GM19099 (cell line): ENCODE data around the gene DYNLT1.

Experiments
- POLR2A ChIP-seq: IDR thresholded peaks from 3 replicates; pipeline ENCODE4 v1.6.1; 2011; ENCODE audit warnings: low read depth; ENCODE audit not compliant: insufficient read length; ENCODE audit errors: extremely low read depth

DYNLT1 gene

DNA sequence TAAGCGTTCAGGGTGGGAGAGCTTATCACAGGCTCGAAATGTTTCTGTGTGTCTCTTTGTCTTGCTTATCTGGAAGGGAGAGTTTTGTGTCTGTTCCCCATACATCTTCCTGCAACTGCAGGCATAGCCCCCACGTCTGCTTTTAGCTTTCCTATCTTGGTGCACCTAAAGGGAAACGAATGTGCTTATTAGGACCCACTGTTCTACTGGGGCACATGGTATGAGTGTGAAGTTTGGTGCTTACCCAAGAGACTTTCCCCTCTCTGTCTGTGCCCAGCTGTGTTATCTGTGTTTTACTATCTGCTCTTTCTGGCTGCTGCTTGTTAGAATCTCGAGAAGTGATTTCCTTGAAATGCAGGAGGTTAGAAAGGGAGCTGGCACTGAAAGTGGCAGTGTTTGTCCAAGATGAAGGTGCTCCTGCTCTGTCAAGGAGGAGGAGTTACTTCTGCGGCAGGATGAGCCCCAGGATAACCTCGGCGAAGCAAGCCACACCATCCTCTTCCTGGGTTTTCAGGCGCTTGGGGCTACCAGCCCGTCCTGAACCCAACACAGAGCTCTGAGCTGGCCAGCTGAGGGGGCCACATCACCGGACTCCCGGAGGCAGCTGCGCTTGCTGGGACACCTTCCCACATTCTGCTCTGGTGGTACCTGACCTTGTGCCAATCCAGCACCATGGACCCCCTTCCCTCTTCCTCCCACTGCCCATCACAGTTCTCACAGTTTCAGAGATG lies 23.4 kb downstream of the DYNLT1 start:
- TF ChIP-seq POLR2A = no peak

DNA sequence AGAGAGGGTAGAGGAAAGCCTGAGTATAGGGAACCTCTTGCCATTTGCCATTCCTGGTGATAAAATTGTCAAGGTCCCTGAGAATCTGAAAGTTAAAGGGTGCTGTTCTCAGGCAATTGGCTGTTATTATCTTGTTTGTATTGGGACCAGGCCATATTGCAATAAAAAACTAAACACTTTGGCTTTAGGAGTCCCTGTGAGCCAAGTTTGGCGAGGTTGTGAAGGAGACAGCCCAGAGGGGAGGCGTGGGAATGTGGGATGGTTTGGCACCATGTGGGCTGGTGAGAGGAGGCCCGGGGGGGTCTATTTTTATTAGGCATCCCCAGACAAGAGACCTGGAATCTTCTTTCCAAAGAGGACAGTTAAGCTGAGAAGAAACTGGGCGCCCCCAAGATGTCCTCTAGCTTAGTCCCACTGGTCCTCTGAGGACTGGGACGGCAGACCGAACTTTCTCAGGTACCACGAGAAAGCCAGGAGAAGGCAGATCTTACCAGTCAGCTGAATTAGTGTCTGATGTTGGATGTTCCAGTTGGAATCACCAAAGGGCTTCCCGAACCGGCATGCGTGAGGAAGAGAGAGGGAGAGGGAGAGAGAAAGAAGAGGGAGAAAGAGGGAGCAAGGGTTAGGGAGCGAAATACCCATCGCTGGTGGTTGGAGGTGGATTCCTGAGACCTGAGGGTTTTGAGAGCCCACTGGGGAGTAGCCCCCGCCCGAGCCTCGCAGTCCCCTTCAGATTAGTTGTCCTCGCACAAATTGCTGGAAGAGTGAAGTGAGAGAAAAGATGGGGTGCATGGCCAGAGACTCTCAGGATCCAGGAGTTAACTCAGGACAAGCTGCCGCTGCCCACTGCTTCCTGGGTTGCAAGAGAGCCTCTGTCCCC lies 24.4 kb downstream of the DYNLT1 start:
- TF ChIP-seq POLR2A = no peak

DNA sequence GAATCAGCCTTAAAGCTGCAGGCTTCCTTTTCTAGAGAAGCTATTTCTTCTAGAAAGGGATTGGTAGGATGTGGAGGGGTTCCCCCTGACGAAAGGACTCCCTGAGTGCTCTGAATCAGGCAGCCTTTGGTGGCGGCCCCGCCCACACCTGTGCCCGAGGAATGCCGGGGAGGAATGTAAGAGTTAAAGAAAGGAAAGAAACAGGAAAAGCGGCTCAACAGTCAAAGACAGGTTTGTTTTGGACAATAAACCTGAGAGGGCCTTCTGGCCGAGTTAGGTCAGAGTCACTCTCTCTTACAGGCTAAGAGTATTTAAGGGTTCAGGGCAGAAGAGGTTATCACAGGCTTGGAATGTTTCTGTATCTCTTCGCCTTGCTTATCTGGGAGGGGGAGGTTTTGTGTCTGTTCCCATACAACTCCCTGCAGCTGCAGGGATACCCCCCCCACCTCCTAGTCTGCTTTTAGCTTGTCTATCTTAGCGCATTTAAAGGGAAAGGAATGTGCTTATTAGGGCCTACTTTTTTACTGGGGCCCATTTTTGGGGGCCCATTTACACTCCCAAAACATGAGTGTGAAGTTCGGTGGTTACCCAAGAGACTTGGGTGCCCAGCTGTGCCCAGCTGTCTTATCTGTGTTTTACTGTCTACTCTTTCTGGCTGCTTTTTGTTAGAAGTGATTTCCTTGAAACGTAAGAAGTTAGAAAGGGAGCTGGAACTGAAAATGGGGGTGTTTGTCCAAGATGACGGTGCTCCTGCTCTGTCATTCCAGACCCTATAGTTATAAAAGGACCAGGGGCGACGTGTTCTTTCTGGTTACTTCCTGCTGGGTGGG lies 32.8 kb downstream of the DYNLT1 start:
- no peak for TF ChIP-seq POLR2A

DNA sequence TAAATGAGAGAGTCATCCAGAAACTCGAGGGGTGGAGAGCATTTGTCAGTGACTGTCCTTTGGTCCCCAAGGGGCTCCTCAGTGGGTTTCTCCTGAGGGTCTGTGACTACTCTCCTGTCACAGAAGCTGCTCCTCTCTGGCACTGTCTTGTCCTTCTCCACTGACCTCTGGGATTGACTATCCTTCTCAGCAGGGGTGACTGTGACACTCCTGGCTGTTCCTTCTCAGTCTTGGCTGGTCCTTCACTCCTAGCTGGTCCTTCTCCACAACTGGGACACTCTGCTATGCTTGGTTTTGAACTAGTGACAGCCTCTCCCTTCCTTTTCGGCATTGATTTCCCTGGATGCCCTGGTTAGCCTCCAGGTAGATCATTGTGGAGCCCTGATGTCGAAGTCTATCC lies 33.5 kb downstream of the DYNLT1 start:
- TF ChIP-seq POLR2A = no peak

DNA sequence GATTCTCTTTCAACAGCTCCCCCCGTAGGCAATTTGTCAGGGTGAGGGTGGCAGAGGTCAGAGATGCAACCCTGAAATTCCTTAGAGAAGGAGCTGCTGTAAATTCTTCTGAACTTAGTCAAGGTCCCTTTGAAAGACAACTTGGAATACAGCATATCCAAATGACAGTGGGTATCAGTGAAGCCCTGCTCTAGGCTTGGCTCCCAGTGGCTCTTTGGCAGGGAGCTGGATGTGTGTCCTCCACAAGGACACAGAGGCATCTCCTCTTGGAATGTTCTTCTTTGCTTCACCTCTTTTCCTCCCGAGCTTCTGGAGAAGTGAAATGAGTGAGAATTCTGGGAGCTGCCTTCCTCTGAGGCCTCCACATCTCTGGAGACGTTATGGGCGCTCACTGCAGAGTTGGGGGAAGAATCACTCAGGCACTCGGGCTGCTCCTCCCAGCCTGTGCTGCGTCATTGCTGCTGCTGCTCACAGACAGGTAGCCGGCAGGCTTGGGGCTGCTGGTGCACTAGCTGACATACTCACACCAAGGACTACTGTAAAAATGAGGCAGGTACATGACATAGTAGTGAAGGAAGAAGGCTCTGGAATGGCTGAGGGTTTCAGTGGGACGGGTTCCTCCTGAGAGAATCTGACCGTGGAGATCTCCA lies 34.1 kb downstream of the DYNLT1 start:
- no peak for TF ChIP-seq POLR2A

DNA sequence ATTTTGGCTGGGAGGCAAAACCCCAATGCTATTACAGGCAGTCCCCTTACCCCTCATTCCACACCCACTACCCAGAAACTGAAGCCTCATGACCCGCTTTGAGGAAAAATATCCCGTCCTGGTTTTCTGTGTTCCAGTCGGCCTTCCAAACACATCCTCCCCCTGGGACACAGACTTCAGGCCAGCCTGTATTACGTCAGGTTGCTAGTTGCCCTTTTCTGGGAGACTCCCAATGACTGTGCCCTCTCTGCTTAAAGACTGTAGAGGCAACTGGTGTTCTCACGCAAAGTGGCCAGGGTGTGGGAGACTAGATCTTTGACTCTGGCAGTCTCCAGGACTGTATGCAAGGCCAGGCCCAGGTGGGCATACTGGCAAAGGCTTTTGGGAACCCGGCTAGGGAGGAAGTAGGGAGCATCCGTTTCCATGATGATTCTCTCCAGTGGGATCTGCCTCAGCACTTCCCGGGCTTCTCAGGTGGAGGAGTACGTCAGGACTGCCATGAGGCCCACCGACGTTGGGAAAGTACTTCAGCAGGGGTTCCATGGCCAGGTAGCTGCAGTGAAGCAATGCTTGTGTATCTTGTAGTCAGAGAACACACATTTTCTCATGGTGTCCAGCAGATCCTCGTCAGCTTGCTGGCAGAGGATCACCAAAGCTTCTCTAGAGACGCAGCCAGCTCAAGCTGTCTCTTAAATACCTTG lies 34.9 kb downstream of the DYNLT1 start:
- no peak for TF ChIP-seq POLR2A

DNA sequence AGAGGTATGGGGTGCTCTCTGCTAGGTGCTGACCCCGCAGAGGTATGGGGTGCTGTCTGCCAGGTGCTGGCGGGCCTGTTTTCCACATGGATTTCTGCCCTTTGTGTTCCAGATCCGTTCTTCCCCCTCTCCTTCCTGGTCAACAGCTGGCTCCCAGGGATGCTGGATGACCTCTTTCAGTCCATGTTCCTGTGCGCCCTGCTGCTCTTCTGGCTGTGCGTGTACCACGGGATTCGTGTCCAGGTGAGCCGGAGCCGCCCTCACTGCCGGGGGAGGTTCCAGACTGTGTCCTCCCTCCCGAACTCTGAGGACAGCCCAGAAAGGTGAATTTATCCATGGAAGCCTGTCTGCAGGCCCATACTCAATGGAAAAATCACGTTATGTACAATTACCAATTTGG lies 36.3 kb downstream of the DYNLT1 start:
- no peak for TF ChIP-seq POLR2A

DNA sequence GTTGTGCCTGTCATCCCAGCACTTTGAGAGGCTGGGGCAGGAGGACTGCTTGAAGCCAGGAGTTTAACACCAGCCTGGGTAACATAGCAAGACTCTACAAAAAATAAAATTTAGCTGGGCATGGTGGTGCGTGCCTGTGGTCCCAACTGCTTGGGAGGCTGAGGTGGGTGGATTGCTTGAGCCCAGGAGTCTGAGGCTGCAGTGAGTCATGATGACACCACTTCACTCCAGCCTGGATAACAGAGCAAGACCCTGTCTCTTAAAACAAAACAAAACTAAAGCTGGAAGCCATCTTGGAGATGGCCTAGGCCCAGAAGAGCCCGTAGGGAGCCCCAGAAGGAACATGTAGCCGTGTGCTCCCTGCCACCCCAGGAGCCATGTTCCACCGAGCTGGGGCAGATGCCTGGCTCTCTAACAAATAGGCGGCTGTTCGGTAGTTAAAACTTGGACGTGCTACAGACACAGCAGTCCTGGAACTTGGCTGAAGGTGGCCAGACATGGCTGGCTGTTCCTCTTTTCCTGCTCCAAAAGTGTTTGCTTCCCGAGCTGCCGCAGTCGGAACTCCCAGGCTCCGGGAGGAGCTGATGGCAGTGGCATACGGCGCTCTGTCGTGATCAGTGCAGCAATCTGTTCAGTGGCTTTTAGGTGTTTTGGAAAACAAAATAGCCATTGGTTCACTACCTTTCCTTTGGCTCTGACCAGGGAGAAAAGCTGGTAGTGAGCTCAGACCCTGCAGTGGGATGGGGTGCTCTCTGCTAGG lies 37.0 kb downstream of the DYNLT1 start:
- TF ChIP-seq POLR2A = no peak

DNA sequence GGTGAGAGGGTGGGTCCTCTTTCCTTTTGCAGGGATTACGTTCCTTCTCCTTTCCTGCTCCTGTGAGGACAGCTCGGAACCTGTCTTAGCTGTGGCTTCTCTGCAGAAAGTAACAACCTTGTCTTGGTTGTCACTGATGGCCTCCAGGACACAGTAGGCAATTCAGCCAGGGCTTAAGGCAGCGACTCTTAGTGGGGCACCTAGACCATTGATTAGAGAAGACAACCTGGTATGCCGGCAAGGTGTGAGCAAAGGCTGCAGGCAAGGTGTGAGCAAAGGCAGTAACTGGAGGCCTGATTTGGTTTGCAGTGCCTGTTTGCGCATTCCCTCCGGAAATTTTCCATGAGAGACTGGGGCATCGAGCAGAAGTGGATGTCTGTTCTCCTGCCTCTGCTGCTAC lies 37.6 kb downstream of the DYNLT1 start:
- no peak for TF ChIP-seq POLR2A

DNA sequence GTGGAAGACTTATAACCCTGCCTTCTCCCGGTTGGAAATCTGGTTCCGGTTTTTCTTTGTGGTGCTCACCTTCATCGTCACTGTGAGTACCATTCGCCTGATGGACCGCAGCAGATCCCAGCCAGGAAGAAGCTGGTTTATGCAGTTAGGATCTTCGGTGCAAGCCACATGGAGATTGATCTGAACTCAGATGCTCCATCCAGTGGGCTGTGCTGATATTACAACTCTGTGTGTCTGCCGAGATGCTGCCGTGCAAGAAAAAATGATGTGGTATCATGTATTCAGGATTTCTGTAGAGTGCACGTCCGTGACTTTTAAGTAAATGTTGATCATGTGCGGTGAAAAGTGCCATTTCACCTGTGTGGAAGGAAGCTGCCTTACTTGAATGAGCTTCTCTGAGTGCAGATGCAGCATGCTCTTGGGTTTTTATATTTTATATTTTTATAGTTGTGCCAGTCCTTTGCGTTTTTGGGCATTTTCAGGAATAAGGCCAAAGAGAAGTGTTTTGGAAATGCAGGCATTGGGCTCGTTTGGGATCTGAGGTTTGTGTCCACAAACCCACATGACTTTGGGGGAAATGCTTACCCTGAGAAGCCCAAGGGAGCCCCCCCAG lies 39.2 kb downstream of the DYNLT1 start:
- TF ChIP-seq POLR2A = no peak

DNA sequence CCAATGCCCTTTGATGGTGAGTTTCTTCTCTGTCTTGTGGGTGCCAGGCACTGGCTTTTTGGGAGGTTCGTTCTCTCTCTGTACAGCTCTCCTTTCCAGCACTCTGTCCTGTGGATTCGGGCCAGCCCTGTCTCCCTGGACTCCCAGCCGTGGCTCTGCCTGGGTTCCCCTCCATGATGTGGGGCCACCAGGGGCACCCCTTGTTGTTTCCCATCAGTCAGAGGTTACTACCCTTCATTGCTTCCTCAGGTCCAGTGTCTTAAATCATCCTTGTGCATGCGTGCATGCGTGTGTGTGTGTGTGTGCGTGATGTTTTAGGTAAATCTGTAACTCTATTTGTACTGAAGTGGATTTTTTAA lies 40.5 kb downstream of the DYNLT1 start:
- no peak for TF ChIP-seq POLR2A

DNA sequence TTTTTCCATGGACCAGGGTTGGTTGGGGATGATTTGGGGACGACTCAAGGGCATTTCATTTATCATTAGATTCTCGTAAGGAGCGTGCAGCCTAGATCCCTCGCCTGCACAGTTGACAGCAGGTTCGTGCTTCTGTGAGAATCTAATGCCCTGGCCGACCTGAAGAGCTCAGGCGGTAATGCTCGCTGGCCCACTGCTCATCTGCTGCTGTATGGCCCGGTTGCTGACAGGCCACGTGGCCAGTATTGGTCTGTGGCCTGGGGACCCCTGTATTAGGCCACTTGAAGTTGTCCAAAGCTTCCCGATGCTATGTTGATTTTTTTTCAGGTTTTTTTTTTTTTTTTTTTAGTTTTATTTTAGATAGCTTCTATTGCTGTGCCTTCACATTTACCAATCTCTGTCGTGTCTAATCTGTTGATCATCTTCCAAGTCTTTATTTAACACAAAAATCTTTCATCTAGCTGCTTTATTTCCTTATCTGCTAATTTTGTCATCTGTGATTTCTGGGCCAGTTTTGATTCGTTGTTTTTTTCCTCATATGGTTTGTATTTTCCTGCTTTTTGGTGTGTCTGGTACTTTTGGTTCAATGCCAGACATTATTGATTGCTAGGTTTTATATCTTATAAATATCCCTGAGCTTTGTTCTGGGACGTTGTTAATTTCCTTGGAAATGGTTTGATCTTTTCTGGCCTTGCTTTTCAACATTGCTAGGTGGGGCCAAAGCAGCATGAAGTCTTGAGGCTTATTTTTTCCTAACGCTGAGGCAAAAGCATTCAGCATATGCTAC lies 41.1 kb downstream of the DYNLT1 start:
- no peak for TF ChIP-seq POLR2A
